ENCODE results near the gene SPATA31A1.
"Not testable (repeated sequence)": the region's sequence is repeated elsewhere in the genome, so short reads cannot be mapped to it uniquely, and the experiment has no call there.

The SPATA31A1 gene

GRCh38 chr9:39355369-39355768, at the start of gene SPATA31A1:
SPATA31A1 (plus strand) TSS chr9:39355669; CDS start chr9:39355731, 62 bp downstream.
- DNase-seq (ENCODE audit: low spot score) = not testable (repeated sequence)

- DNase-seq (ENCODE audit: low spot score) = not testable (repeated sequence)
Measured at GRCh38 chr9:39407261-39408204, 52.1 kb downstream of the SPATA31A1 start.

GRCh38 chr9:39411254-39411940, 55.9 kb downstream of the SPATA31A1 start:
- DNase-seq (ENCODE audit: low spot score) = not testable (repeated sequence)
